HS-27A (cell line): ENCODE data around the gene FADS6.
"Not testable (repeated sequence)": the region's sequence is repeated elsewhere in the genome, so short reads cannot be mapped to it uniquely, and the experiment has no call there.

ENCODE experiments used
- DNase-seq: peaks from one replicate; pipeline ENCODE4 v3.0.0-alpha.2; 2012; ENCODE audit warnings: low read depth, missing footprints

The FADS6 gene

GRCh38 chr17:74888469-74888868 is 5.0 kb downstream of the FADS6 start:
- no peak for DNase-seq

GRCh38 chr17:74883241-74883745 is 10.1 kb downstream of the FADS6 start:
- no peak for DNase-seq

- no peak for DNase-seq
These were observed 10.8 kb downstream of the FADS6 start for GRCh38 chr17:74882517-74883240.

GRCh38 chr17:74881073-74881472 is 12.4 kb downstream of the FADS6 start:
- no peak for DNase-seq

GRCh38 chr17:74879308-74879707 is 14.1 kb downstream of the FADS6 start:
- DNase-seq = no peak

- DNase-seq = no peak
These were observed 14.8 kb downstream of the FADS6 start for GRCh38 chr17:74878658-74879057.

GRCh38 chr17:74877592-74878548 is 15.6 kb downstream of the FADS6 start:
- no peak for DNase-seq

GRCh38 chr17:74875977-74876593 is 17.3 kb downstream of the FADS6 start:
- no peak for DNase-seq

- DNase-seq = no peak
These were observed 18.1 kb downstream of the FADS6 start for GRCh38 chr17:74875155-74875976.

GRCh38 chr17:74874615-74875037 is 18.8 kb downstream of the FADS6 start:
- no peak for DNase-seq

GRCh38 chr17:74873874-74874614 is 19.4 kb downstream of the FADS6 start:
- no peak for DNase-seq

GRCh38 chr17:74873037-74873873 is 20.2 kb downstream of the FADS6 start:
- DNase-seq = peak; percentile 93

GRCh38 chr17:74872313-74873036 is 21.0 kb downstream of the FADS6 start, which contains the start of gene FDXR:
Gene FDXR (minus strand): TSS chr17:74872994. CDS start chr17:74872944, 50 bp downstream.
- DNase-seq = no peak

GRCh38 chr17:74871356-74872076 is 21.9 kb downstream of the FADS6 start:
- no peak for DNase-seq

GRCh38 chr17:74870512-74870911 is 22.9 kb downstream of the FADS6 start:
- DNase-seq = no peak

- DNase-seq = not testable (repeated sequence)
These were observed 23.4 kb downstream of the FADS6 start for GRCh38 chr17:74870028-74870427.

GRCh38 chr17:74868908-74869255 is 24.6 kb downstream of the FADS6 start:
- DNase-seq = no peak

GRCh38 chr17:74868251-74868907 is 25.1 kb downstream of the FADS6 start:
- no peak for DNase-seq
